ENCODE results near the gene RAB11FIP4.

The RAB11FIP4 gene

DNA sequence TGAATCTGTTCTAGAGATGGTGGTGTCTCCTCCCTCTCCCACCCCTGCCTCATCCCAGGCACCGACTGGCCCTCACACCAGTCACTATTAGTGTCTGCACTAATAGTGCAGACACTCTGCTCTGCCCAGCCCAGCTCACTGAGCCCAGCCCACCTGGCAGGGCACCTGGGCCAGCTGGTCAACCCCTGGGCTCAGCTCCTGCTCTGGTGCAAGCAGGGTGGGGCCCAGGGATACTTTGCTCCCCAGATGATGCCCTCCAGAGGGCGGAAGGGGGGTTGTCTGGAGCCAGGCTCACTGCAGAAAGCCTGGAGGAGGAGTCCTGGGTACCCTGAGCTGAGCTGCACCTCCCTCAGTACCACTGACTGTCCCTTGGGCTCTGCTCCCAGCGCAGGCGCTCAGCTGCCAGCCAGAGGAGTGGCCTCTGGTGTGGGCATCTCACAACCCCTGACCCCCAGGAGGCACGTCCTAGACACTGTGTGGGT, 14.5 kb downstream of the RAB11FIP4 start:
- no peak for DNase-seq (ENCODE audit: low read depth in 3 of 3, low spot score in 1 of 3)

DNA sequence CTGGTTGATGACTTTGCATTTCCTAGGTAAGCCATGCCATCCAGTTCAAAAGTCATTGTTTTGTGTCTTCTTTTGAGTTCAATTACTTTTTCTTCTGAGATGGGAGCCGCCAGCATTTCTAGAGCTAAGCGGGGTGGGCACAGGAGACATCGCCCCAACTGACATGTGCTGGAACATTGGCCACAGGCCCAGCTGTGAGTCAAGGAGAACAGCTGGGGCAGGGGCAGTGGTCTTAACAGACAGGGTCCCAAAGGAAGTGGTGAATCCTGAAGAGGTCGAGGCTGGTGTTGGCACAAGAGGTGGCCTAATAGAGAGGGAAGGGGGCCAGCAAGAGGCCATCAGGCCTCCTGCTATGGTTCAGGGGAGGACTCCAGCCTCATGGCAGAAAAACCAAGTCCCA, 17.1 kb downstream of the RAB11FIP4 start:
- no peak for DNase-seq (ENCODE audit: low read depth in 3 of 3, low spot score in 1 of 3)

DNA sequence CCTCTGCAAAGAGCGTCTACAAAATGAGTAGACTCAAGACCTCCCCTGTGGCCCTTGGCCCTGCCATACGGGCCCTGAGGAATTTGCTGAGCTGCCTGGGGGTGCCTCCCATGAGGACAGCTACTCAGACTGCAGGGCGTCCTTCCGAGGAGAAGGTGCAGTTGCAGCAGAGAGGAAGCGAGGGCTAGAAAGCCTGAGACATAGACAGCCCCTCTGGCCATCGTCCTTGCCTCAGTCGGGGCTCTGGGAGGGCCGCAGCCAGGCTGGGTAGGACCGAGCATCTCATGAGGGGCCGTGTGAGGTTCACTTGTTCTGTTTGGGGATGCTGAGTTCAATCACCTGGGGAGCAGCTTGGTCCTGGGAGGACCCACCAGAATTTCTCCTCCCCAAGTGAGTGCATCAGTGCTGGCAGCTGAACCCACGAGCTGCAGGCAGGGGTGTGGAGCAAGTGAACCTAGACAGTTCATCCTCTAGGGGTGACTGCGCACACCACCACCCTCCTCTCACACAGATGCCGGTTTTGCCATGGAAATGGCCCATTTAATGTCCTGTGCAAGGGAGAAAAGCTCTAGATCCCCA, 20.3 kb downstream of the RAB11FIP4 start:
- DNase-seq (ENCODE audit: low read depth in 3 of 3, low spot score in 1 of 3), result no peak

DNA sequence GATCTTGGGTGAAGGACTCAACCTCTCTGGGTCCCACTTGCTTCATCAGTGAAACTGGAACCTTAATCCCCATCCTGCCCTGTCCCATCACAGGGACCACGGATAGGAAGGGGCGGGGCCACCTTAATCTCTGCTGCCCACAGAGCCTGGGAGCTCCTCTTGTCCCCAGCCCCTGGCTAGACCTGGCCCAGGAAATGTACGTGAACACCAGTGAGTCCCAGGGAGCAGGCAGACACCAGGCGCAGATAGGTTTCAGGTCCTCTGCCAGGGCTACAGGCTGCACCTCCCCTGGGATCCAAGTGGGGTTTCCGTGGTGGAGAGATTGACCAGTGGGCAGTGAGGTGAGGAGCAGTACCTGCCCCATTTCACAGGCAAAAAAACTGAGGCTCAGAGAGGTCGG, 21.0 kb downstream of the RAB11FIP4 start:
- no peak for DNase-seq (ENCODE audit: low read depth in 3 of 3, low spot score in 1 of 3)

DNA sequence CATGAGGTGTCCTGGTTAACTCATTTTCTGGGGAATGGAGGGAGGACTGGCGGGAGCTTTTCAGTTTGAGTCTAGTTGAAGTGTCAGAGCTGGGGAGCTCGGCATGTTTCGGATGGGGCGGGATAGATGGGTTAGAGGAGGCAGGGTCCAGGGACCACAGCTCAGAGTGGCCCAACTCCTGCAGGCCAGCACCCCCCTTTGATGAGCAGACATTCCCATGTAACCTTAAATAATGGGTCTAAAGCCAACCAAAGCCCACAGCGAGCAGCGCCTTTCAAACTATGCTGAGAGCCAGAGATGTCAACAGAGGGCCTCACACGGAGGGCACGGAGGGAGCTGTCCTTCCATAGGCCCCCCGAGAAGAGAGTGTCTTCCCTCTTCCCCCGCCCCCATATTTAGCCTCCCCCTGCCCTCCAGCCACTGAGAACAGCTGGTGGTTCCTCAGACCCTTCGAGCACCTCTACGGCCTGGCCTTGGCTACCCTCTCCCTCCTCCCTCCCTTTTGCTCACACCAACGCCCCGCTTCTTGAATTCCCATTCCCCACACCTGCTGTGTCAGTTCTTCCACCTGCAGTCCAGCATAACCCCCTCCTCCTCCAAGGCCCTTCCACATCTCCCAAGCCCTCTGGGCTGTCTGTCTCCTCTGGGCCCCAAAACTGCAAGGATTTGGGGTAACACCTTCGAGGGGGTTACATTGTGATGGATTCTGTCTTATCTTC, 21.8 kb downstream of the RAB11FIP4 start:
- no peak for DNase-seq (ENCODE audit: low read depth in 3 of 3, low spot score in 1 of 3)

DNA sequence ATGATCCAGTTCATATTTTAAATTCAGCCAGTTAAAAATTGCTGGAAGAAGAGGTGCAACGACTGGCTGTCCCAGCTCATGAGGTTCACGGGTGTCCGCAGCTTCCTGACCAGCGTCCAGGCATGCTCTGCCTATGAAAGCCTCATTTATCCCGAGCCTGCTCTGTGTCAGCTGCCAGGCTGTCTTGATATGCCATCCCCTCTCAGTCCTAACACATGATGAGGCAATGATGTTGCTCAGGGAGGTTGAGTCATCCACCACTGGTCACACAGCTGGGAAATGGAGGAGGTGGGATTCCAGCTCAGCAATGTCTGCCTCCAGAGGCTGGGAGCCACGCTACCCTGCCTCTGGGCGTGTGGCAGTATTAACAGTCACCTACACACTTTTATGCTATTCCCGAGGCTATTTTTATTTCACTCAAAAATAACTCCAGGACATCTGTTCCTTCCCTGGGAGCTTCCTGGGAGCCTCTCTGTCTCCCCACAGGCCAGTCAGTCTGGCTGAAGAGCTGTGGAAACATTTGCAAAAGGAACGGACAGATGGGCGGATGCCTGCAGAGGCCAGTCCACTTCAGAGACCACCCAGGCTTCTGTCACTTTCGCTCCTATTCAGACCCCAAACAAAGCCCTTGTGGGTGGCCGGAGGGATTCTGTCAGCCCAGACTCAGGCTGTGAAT, 22.5 kb downstream of the RAB11FIP4 start:
- DNase-seq (ENCODE audit: low read depth in 3 of 3, low spot score in 1 of 3), result no peak

DNA sequence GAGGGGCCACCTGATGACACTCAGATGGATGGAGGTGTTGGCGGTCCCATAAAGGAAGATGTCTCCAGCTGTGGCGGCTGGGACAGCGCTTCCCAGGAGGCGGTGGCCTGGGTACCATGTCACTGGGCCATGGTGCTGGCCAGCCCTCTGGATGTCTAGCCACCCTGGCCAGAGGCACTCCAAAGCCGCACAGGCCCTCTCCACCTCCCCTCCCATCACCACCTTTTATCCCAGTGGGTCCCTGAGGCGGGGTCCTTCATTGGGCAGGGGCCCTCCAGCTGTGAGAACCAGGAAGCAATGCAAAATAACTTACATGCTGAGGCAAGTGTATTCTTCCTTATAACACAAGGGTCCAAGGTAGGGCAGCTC, 23.1 kb downstream of the RAB11FIP4 start:
- DNase-seq (ENCODE audit: low read depth in 3 of 3, low spot score in 1 of 3), result no peak

DNA sequence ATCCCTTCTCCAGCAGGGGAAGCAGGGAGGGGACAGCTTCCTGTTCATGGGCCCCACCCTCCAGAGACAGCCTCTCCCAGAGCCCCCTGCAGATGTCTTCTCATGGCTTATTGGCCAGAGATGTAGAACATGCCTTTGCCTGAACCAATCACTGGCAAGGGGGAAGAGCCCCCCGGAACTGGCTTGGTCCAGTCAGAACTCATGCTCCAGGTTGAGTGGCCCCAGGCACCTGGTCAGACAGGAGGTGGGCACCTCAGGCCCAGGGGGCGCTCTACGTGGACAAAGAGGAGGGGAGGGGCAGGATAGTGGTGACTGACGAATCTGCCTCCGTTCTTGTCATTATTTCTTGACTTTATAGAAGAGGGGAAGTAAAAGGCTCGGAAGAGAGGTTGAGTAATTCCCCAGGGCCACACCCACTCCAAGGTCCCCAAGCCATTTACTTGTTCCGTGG, 23.6 kb downstream of the RAB11FIP4 start:
- no peak for DNase-seq (ENCODE audit: low read depth in 3 of 3, low spot score in 1 of 3)

DNA sequence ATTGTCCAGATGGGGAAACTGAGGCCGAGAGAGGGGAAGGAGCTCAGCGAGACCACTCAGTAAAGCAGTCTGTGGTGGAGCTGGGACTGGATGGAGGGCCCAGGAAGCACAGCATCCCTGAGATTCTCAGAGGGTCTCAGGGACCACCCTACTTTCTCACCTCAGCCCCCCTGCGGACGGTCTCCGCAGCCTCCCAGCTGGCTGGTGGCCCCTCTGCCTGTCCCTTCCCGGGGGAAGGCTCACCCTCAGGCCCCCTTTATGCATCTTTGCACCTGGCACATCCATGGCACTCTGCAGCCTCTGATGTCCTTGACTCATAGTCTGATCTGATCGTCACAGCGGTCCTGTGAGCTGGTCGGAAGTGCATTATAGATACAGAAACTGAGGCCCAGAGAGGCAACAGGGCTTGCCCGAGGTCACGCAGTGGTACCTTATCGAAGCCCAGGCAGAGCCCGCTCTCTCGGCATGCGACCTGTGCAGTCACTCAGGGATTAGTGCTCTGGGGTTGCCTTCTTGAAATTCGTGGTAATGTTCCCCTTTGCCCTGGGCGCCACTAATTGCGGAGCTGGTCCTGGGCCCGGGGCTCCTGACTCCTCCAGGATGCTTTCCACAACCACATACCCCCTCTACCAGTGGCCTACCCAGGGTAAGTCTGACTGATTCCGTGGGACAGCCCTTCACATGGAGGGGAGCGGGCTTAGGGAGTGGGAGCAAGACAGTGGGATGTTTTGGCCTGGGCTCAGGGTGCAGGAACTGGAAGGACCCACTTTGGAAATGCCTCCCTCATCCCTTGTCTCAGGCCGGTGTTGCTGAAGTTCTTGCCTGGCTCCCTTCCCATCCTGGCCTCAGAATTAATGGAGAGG, 24.4 kb downstream of the RAB11FIP4 start:
- no peak for DNase-seq (ENCODE audit: low read depth in 3 of 3, low spot score in 1 of 3)

DNA sequence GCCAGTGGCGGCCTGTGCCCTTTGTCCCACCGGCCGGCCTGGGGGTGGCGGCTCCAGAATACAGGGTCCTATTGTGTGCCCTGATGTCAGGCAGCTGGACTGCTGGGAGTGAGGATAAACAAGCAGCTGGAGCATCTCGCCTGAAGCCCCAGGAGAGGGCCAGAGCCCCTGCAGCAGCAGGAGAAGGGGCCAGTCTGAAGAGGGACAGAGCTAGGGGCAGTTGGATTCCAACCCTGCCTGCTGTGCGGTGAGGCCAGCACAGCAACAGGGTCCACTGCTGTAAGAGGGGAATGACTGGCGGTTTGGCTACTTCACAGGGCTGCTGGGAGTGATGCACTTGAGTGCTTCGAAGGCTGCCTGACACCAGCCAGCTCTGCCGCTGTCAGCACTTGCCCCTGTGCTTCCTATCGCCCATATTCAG, 25.0 kb downstream of the RAB11FIP4 start:
- DNase-seq (ENCODE audit: low read depth in 3 of 3, low spot score in 1 of 3), result no peak

DNA sequence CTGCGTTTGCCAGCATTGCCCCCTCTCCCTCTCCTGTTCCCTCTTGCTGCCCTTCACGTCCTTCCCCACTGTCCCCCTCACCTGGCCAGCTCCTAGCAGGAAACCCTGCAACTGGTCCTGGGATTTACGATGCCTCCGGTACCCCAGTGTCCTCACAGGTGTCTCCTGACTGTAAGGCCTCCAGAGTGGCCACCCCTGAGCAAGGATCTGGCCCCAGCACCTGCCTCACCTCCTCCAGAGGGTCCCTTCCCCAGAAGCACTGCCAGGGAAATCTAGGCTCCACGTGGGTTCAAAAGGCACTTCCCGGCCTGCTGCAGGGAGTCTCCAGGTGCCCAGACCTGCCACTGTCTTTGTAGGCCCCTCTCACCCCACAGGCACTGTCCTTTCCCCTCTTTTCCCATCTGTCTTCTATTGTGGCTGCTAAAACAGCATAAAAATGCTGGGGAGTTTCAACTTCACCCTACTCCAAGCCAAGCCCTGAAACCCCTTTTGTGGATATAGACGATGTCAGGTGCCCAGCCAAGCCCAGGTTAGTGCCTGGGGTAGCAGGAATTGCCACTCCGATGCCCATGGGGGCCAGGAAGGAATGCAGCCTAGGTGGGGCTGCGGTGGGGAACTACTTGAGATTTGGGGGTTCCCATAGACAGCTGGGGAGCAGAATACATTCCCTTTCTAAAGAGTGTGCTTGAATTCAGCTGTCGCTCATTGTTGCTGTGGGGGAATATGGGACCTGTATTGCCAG, 25.7 kb downstream of the RAB11FIP4 start:
- DNase-seq (ENCODE audit: low read depth in 3 of 3, low spot score in 1 of 3), result no peak

DNA sequence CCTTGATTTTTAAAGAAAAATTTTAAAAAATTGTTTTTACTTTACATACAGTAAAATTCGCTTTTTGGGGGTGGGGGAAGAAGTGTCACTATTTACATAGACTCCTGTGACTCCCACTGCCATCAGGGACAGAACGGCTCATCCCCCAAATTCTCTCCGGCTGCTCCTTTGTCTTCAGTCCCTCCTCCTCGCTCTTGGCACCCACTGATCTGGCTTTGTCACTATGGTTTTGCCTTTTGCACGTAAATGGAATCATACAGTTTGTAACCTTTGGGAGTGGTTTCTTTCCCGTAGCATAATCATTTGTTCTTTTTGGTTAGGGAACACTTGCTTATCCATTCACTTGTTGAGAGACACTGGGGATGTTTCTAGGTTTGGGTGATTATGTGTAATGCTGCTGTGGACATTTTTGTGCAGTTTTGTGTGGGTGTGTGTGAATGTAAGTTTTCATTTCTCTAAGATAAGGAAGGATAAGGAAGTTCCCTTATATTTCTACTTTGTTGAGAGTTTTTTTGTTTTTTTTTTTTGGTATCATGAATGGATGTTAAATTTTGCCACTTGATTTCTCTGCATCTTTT, 27.4 kb downstream of the RAB11FIP4 start:
- DNase-seq (ENCODE audit: low read depth in 3 of 3, low spot score in 1 of 3), result no peak

DNA sequence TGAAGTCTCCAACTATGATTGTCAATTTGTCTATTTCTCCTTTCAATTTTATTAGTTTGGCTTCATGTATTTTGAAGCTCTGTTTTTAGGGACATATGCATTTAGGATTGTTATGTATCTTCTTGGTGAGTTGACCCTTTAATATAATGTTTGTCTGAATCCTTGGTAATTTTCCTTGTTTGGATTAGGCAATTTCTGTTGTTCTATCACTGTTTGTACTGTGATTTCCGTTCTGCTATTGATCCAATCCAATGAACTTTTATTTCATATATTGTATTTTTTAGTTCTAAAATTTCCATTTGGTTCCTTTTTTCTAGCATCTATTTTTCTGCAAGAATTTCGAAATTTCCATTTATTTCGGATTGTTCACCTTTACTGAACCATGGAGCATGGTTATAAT, 31.0 kb downstream of the RAB11FIP4 start:
- no peak for DNase-seq (ENCODE audit: low read depth in 3 of 3, low spot score in 1 of 3)

DNA sequence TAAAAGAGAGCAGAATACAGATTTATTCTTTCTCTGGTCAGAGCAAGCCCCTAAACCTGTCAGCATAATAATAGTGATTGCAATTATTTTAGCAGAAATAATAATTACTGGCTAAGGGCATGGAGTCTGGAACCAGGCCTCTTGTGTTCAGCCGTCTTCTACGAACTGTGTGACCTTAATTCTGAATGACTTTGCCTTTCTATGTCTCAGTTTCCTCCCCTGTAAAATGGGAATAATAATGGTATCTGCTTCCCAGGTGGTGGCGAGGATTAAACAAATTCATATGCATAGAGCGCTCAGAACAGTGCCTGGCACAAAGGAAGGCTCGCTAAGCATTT, 33.4 kb downstream of the RAB11FIP4 start:
- no peak for DNase-seq (ENCODE audit: low read depth in 3 of 3, low spot score in 1 of 3)

DNA sequence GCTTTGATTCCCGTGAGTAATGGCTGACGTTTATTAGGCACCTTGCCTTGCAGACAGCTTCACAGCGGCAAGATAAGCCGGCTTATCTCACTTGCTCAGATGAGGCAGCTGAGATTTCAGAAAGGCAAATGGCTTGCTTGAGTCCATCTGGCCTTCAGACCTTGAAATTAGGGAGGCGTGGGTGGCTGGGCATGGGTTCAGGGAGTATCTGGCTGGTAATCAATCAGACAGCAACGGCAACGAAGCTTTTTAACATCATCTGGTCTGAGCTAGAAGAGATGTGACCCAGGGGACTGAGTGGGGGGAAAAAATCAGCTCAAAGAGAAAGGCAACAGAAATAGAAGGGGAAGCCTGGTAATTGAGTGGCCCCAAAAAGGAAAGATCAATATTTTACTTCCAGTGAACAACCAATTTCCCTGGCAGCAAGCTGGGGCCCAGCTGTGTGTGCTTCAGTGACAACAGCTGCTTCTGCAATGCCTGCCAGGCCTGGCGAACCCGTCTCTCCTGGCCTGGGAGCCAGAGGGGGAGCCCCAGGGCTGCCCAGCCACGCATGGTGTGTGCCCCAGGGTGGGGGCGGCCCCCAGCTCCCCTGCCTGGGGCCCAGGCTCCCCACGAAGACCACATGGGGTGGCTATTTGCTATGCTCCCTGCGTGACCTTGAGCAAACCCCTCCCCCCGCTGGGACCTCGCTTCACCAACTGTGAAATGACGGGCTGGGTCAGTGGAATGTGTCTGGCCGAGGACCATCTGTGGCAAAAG, 34.0 kb downstream of the RAB11FIP4 start:
- no peak for DNase-seq (ENCODE audit: low read depth in 3 of 3, low spot score in 1 of 3)

DNA sequence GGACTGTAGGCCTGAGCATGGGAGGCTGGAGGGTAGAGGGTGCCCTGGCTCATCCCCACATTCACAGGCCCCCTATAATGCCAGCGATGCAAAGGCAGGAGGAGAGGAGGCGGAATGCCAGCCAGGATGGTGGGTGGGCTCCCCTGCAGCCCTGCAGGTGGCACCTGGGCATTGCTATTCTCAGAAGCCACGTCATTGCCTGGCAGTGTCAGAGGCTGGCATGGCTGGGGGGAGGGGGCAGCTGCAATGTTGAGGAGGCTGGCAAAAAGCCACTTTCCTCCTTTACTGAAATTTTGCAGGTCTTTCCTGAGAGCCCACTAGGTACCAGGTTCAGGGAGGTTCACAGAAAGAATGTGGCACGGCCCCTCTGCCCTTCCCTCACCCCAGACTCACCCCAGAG, 36.2 kb downstream of the RAB11FIP4 start:
- no peak for DNase-seq (ENCODE audit: low read depth in 3 of 3, low spot score in 1 of 3)

DNA sequence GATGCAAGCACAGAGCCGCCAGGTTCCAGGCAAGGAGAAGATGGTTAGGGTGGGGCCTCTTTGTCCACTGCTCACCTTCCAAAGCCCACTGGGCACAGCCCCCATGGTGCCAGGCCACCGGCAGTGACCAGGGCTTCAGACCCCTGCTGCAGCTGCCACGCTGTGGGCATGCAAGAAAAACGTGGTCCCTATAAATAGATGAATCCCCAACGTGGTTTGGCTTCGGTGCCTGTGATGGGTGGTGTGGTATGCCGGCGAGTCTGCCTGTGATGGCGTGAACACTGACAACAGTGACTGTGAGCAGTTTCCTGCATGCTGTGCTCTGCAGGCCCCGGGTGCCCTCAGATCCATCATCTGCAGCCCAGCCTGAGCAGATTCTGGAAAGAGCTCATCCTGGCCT, 36.6 kb downstream of the RAB11FIP4 start:
- no peak for DNase-seq (ENCODE audit: low read depth in 3 of 3, low spot score in 1 of 3)

DNA sequence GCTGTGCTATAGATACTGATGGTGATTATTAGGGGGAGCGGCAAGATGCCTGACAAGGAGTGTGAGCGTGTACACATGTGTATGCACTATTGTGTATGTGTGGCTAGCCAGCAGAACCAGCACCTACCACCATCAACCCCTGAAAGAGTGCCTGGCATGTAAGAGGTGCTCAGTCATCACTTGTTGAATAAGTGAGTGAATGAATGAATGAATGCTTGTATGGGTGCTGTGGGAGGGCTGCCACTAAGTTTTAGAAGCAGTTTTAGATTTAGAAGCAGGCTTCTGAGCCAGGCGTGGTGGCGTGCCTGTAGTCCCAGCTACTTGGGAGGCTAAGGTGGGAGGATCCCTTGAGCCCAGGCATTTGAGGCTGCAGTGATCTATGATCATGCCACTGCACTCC, 37.0 kb downstream of the RAB11FIP4 start:
- DNase-seq (ENCODE audit: low read depth in 3 of 3, low spot score in 1 of 3), result no peak

DNA sequence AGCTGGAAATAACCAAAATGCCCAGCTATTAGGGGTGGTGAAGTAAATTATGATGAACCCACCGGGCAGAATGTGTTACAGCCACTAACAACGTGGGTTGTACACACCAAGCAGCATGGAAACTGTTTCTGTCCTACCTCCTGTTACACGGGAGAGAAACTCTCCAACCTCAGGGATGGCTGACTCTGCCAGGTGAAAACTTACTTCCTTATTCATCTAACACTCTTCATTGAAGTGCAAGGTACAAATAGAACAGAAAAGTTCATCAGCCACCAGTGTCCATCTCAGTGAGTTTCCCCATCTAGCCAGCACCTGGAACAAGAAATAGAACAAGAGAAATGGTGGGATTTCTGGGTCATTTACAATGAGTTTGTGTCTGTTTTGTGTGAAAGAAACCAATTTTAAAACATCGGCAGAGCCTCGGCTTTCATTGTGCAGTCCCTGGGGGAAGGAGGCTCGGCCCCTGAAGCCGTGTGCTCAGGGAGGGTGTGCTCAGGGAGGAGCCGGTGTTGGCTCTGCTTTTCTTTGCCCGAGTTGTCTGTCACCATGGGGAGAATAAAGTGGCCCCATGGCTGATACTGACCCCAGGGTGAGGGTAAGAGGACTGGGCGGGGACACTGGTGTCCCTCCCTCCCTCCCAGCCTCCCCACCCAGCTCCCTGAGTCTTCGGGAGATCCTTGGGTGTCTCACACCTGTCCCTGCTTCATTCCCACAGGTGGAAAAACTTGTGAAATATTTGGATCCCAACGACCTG, 39.8 kb downstream of the RAB11FIP4 start:
- no peak for DNase-seq (ENCODE audit: low read depth in 3 of 3, low spot score in 1 of 3)

All from stimulated activated CD4-positive, alpha-beta T cell treated with anti-CD3 and anti-CD28 coated beads, TNF-alpha, amount 100 ng/mL, for 1 hour (primary cell).